ENCODE data around the gene ST14.

DNA sequence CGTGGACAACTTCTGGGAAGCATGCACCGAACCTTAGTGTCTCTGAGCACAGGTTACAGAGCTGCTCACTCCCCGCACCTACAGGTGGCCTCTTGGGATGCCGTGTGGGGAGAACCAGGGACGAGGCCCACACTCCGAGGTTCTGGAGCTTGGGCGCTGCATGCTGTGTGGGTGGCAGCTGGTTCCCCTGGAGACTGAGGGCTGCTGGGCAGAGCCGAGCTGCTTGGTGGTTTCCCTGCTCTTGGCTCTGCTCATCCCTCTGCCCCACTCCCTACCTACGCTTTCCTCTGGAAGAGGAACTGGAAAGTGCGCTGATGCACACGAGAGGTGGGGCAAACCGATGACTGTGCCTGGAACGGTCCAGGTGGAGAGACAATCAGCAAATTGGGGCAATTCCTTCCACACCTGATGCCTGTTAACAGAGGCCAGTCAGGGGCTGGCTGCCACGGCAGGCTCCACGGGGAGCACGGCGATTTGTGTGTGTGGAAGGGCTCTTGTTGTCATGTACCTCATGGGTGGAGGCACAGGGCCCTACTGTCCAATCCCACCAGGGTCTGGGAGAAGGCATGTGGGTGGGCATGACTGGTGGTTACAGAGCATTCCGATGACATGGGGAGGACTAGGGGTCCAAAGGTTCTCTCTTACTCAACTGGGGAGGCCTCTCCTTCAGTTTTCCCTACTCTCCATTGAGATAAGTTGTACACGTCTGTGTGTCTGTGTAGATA, 60.9 kb downstream of the ST14 start:
- TF ChIP-seq, protein P1, sequence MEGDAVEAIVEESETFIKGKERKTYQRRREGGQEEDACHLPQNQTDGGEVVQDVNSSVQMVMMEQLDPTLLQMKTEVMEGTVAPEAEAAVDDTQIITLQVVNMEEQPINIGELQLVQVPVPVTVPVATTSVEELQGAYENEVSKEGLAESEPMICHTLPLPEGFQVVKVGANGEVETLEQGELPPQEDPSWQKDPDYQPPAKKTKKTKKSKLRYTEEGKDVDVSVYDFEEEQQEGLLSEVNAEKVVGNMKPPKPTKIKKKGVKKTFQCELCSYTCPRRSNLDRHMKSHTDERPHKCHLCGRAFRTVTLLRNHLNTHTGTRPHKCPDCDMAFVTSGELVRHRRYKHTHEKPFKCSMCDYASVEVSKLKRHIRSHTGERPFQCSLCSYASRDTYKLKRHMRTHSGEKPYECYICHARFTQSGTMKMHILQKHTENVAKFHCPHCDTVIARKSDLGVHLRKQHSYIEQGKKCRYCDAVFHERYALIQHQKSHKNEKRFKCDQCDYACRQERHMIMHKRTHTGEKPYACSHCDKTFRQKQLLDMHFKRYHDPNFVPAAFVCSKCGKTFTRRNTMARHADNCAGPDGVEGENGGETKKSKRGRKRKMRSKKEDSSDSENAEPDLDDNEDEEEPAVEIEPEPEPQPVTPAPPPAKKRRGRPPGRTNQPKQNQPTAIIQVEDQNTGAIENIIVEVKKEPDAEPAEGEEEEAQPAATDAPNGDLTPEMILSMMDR (IDR thresholded peaks at IDR 0.05): no peak
- no peak for TF ChIP-seq POLR2A (IDR thresholded peaks at IDR 0.05)
